SK-N-SH treated with all-trans-retinoic acid at 6 μM for 48 hours (cell line): ENCODE measurements around the gene ARHGEF12.

Experiments
- ISL1 ChIP-seq: fragments of 250-450 bp; sonication (Bioruptor Pico); IDR thresholded peaks from 2 replicates; pipeline ENCODE4 v2.1.2; 2022; ENCODE audit warnings: mild to moderate bottlenecking, moderate library complexity
- PATZ1 ChIP-seq: fragments of 250-450 bp; sonication (Bioruptor Pico); IDR thresholded peaks from 2 replicates; pipeline ENCODE4 v1.8.0; 2020; ENCODE audit warnings: mild to moderate bottlenecking, moderate library complexity, borderline replicate concordance
- POU6F1 ChIP-seq: fragments of 250-450 bp; sonication (Bioruptor Pico); IDR thresholded peaks from 2 replicates; pipeline ENCODE4 v1.8.0; 2021; ENCODE audit warnings: low read depth, mild to moderate bottlenecking, moderate library complexity, borderline replicate concordance
- ZC3H10 ChIP-seq: fragments of 250-450 bp; sonication (Bioruptor Pico); IDR thresholded peaks from 2 replicates; pipeline ENCODE4 v1.5.1; 2021; ENCODE audit warnings: mild to moderate bottlenecking, moderate library complexity
- ZFP3 ChIP-seq: fragments of 250-450 bp; sonication (Bioruptor Pico); IDR thresholded peaks from 2 replicates; pipeline ENCODE4 v1.5.0; 2020; ENCODE audit warnings: mild to moderate bottlenecking, moderate library complexity

- no peak for TF ChIP-seq PATZ1 (CRISPR knock-in tag)
- TF ChIP-seq POU6F1 = no peak
- TF ChIP-seq ZC3H10 = no peak
- no peak for TF ChIP-seq ZFP3
- TF ChIP-seq ISL1 (CRISPR knock-in tag) = no peak
These were observed 175.1 kb downstream of the ARHGEF12 start, which contains the start of gene GRIK4 for GRCh38 chr11:120511116-120511819.
